ENCODE data around the gene CC2D2A. TPM values are rescaled to one million over a fixed set of nuclear protein-coding genes. Genes with fewer than 3 reads are reported as not detected.
A peak's percentile ranks its signal among the peaks of the same experiment; 100 is the strongest.

Gene CC2D2A
- total RNA-seq, 3 donors from 2014 or later: 6.3 to 39.1 (median 7.6) TPM

DNA sequence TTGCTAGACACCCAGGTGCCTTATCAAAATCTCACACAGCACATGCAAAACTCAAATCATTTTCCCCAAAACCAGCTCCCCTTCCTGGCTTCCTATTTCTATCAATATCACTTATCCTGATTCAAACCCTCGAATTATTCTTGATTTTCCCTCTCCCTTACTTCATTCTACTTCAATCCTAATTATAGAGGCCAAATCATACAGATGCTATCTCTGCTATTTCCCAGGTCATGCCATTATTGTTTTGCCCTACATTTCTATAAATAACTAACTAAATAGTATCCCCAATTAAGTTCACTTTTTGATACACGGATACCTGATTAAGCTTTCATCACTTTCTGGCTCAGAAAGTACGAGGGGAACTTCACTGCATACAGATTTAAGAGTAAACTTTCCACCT is 123.1 kb downstream of the CC2D2A start:
- Histone ChIP-seq H3K4me1 (ENCODE audit: low read depth) (no peaks in the 10 kb centered on the region), H3K4me3 (no peak overlapping the region), H3K36me3 (ENCODE audit: low read depth) (no peaks in the 10 kb centered on the region), H3K9me3 (no peaks in the 10 kb centered on the region)
- intact Hi-C loops (cut with DNase I, micrococcal nuclease): no loop called here
- ATAC-seq (no peak), DNase-seq (no peak)
- TF ChIP-seq, protein P1, sequence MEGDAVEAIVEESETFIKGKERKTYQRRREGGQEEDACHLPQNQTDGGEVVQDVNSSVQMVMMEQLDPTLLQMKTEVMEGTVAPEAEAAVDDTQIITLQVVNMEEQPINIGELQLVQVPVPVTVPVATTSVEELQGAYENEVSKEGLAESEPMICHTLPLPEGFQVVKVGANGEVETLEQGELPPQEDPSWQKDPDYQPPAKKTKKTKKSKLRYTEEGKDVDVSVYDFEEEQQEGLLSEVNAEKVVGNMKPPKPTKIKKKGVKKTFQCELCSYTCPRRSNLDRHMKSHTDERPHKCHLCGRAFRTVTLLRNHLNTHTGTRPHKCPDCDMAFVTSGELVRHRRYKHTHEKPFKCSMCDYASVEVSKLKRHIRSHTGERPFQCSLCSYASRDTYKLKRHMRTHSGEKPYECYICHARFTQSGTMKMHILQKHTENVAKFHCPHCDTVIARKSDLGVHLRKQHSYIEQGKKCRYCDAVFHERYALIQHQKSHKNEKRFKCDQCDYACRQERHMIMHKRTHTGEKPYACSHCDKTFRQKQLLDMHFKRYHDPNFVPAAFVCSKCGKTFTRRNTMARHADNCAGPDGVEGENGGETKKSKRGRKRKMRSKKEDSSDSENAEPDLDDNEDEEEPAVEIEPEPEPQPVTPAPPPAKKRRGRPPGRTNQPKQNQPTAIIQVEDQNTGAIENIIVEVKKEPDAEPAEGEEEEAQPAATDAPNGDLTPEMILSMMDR (IDR thresholded peaks at IDR 0.05): no peak

DNA sequence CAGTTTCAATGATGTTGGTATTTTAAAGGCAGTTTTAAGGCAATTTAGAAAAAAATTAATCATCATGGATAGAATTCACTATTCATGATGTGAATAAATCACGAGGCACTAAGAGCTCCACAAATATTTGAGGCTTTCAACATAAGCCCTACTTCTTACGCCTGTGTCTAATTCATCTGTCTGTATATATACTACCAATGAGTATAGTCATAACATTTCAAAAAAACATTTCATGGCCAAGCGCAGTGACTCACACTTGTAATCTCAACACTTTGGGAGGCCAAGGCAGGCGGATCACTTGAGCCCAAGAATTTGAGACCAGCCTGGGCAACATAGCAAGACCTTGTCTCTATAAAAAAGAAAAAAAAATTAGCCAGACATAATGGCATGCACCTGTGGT is 129.0 kb downstream of the CC2D2A start:
- Histone ChIP-seq H3K36me3 (ENCODE audit: low read depth) (no peaks in the 10 kb centered on the region), H3K4me3 (no peak overlapping the region), H3K4me1 (ENCODE audit: low read depth) (no peaks in the 10 kb centered on the region), H3K9me3 (no peaks in the 10 kb centered on the region)
- intact Hi-C loops (cut with DNase I, micrococcal nuclease): no loop called here
- no peak for DNase-seq
- TF ChIP-seq, protein P1 (IDR thresholded peaks at IDR 0.05): no peak
- peak; percentile 26 for ATAC-seq

DNA sequence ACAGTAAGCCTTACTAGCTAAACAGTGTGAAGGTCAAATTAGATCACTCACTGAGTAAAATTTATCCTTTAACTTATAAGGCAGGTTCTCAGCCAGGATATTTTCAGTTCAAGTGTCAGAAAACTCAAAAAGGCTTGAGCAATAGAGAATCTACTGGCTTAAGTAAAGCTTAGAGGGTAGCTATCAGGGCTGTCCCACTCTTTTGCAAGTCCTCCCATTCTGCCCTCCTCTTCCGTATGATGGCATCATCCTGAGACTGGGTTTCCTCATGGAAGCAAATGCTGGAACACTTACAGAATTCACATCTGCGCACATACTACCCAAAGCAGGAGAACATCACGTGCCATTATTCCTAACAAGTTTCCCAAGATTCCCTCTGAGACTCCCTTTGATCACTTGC is 130.5 kb downstream of the CC2D2A start:
- Histone ChIP-seq H3K36me3 (ENCODE audit: low read depth) (no peaks in the 10 kb centered on the region), H3K4me1 (ENCODE audit: low read depth) (no peaks in the 10 kb centered on the region), H3K9me3 (no peaks in the 10 kb centered on the region), H3K4me3 (no peak overlapping the region)
- TF ChIP-seq, protein P1 (IDR thresholded peaks at IDR 0.05): no peak
- intact Hi-C loops (cut with DNase I, micrococcal nuclease): no loop called here
- ATAC-seq: no peak
- DNase-seq: no peak

DNA sequence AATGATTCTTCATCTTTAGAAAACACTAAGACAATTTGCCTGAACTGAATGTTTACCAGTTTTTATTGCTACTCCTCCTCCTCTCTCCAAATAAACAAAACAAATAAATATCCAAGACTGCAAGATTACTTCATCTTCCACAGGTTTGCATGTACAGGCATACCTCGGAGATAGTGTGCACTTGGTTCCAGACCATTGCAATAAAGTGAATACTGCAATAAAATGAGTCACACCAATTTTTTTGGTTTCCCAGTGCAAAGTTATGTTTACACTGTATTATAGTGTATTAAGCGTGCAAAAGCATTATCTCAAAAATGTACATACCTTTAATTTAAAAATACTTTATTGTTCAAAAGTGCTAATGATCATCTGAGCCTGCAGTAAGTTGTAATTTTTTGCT is 132.2 kb downstream of the CC2D2A start:
- H3K4me1 ChIP-seq (ENCODE audit: low read depth): no peaks in the 10 kb centered on the region
- no peak for DNase-seq
- intact Hi-C loops (cut with DNase I, micrococcal nuclease): no loop called here
- H3K9me3 ChIP-seq: no peaks in the 10 kb centered on the region
- ATAC-seq: peak; percentile 77
- TF ChIP-seq, protein P1 (IDR thresholded peaks at IDR 0.05): no peak
- H3K4me3 ChIP-seq: no peak overlapping the region
- no peaks in the 10 kb centered on the region for H3K36me3 ChIP-seq (ENCODE audit: low read depth)

DNA sequence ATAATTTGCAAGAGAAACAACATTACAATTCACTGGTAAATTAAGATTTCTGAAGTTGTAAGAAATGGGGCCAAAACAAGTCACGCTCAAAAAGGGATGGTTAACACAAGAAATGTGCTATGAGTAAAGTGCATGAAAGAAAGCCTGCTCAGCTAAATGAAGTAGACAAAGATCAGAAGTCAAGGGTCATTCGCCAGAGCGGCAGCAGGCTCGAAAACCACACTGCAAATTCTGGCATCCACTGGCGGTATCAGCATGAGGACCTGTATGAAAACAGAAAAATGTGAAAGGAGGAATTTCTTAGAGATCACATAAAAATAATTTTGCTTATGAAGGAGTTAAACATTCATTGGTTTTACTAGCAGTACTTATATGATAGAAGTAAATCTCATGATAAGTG is 135.9 kb downstream of the CC2D2A start:
- no peak for ATAC-seq
- intact Hi-C loops (cut with DNase I, micrococcal nuclease): no loop called here

More for the DNA sequence above, 135.9 kb downstream of the CC2D2A start:
- Histone ChIP-seq H3K9me3 (no peaks in the 10 kb centered on the region), H3K4me1 (ENCODE audit: low read depth) (no peaks in the 10 kb centered on the region), H3K36me3 (ENCODE audit: low read depth) (no peaks in the 10 kb centered on the region), H3K4me3 (no peak overlapping the region)
- DNase-seq: no peak
- TF ChIP-seq, protein P1 (IDR thresholded peaks at IDR 0.05): no peak
